CD4-positive, alpha-beta T cell treated with Interleukin-4 for 1 hour (primary cell): ENCODE measurements around the gene STRN.
"Not testable (repeated sequence)": the region's sequence is repeated elsewhere in the genome, so short reads cannot be mapped to it uniquely, and the experiment has no call there.

Experiments
- DNase-seq, 2 donors: peaks; one replicate each; pipeline ENCODE4 v3.0.0-alpha.2; 2020 to 2022

STRN gene

GRCh38 chr2:36834203-36834602, 132.1 kb downstream of the STRN start:
- DNase-seq, result no peak

GRCh38 chr2:36831185-36831584, 135.2 kb downstream of the STRN start:
- DNase-seq, result no peak

GRCh38 chr2:36824683-36825082, 141.7 kb downstream of the STRN start:
- not testable (repeated sequence) for DNase-seq

GRCh38 chr2:36824273-36824672, 142.1 kb downstream of the STRN start:
- DNase-seq, result no peak

- DNase-seq, result no peak
These were observed 142.5 kb downstream of the STRN start for GRCh38 chr2:36823862-36824261.

- no peak for DNase-seq
These were observed 145.3 kb downstream of the STRN start for GRCh38 chr2:36820942-36821605.

GRCh38 chr2:36819095-36819711, 147.1 kb downstream of the STRN start:
- DNase-seq, result no peak

- no peak for DNase-seq
These were observed 147.8 kb downstream of the STRN start for GRCh38 chr2:36818542-36818941.

GRCh38 chr2:36812196-36812595, 154.1 kb downstream of the STRN start:
- DNase-seq, result no peak

GRCh38 chr2:36811071-36811470, 155.3 kb downstream of the STRN start:
- DNase-seq, result no peak

GRCh38 chr2:36809069-36809445, 157.3 kb downstream of the STRN start:
- DNase-seq, result no peak

- no peak for DNase-seq
These were observed 157.8 kb downstream of the STRN start for GRCh38 chr2:36808386-36809068.

- no peak for DNase-seq
These were observed 159.0 kb downstream of the STRN start for GRCh38 chr2:36807223-36807886.

GRCh38 chr2:36805635-36806224, 160.6 kb downstream of the STRN start:
- no peak for DNase-seq

- DNase-seq, result no peak
These were observed 163.4 kb downstream of the STRN start for GRCh38 chr2:36802952-36803351.

GRCh38 chr2:36801088-36801487, 165.2 kb downstream of the STRN start:
- no peak for DNase-seq

- peak; percentile 54 to 55 for DNase-seq
These were observed 166.0 kb downstream of the STRN start for GRCh38 chr2:36800381-36800780.

GRCh38 chr2:36798724-36799123, 167.6 kb downstream of the STRN start:
- peak; percentile 20 to 49 for DNase-seq

GRCh38 chr2:36797324-36798070, 168.8 kb downstream of the STRN start:
- no peak for DNase-seq
